IMR-90 (cell line): Measurements from ENCODE around the gene KLHL29. TPM values are rescaled to one million over a fixed set of nuclear protein-coding genes. Genes with fewer than 3 reads are reported as not detected.

Experiments used
- ATAC-seq: fragments of 200-7000 bp; cut with Tn5 transposase; 2 replicates; pipeline ENCODE4 v1.9.1; 2020; ENCODE audit warnings: low read depth, mild to moderate bottlenecking, moderate library complexity
- BruUV-seq: library from RNA; stranded (reverse); fragments of 400-500 nt; replicated peaks from 2 replicates; lab custom pipeline; 2021; lab: Mats Ljungman, UMichigan
- CTCF ChIA-PET: fragments of 300-600 bp; formaldehyde crosslinking; extraction: SDS; loops from one replicate; lab custom pipeline; 2021; ENCODE audit warnings: antibody characterized with exemption; lab: Yijun Ruan, JAX
- POLR2A ChIA-PET: fragments of 300-600 bp; sonication (Branson Sonifier 250); formaldehyde crosslinking; loops from one replicate; lab custom pipeline; 2022; ENCODE audit warnings: antibody characterized with exemption; ENCODE audit not compliant: unreplicated experiment; lab: Charles Lee
- DNase-seq: peaks from one replicate; pipeline ENCODE4 v3.0.0; 2013
- H2AFZ ChIP-seq: replicated peaks from 2 replicates; pipeline ENCODE3; 2013; ENCODE audit warnings: low read length, mild to moderate bottlenecking; ENCODE audit not compliant: poor library complexity
- H2AK5ac ChIP-seq: 2 replicates; pipeline ENCODE4 v1.6.1; 2013; ENCODE audit warnings: low read depth, low read length, inconsistent platforms
- H2AK9ac ChIP-seq: replicated peaks from 2 replicates; pipeline ENCODE3; 2013; ENCODE audit warnings: mild to moderate bottlenecking, low read depth, low read length, moderate library complexity; ENCODE audit not compliant: poor library complexity
- H2BK120ac ChIP-seq: 2 replicates; pipeline ENCODE4 v1.6.1; 2013; ENCODE audit warnings: low read depth, low read length, inconsistent platforms
- H2BK15ac ChIP-seq: 3 replicates; pipeline ENCODE4 v1.6.1; 2013; ENCODE audit warnings: low read depth, low read length, inconsistent platforms
- H2BK20ac ChIP-seq: 2 replicates; pipeline ENCODE4 v1.6.1; 2013; ENCODE audit warnings: low read depth, mild to moderate bottlenecking, inconsistent platforms, low read length, moderate library complexity
- H2BK5ac ChIP-seq: 2 replicates; pipeline ENCODE4 v1.6.1; 2013; ENCODE audit warnings: mild to moderate bottlenecking, low read depth, low read length, inconsistent platforms; ENCODE audit not compliant: poor library complexity, severe bottlenecking
- H3K14ac ChIP-seq: replicated peaks from 2 replicates; pipeline ENCODE4 v1.6.1; 2013; ENCODE audit warnings: low read depth, low read length, inconsistent platforms
- H3K18ac ChIP-seq: 2 replicates; pipeline ENCODE4 v1.6.1; 2013; ENCODE audit warnings: low read depth, low read length, control low read depth
- H3K23ac ChIP-seq: 2 replicates; pipeline ENCODE4 v1.6.1; 2013; ENCODE audit warnings: low read depth, low read length, inconsistent platforms
- H3K27ac ChIP-seq: 2 replicates; pipeline ENCODE4 v1.5.1; 2013; ENCODE audit warnings: mild to moderate bottlenecking, control low read depth, low read length; ENCODE audit not compliant: insufficient read depth
- H3K27me3 ChIP-seq: 2 replicates; pipeline ENCODE4 v1.6.1; 2013; ENCODE audit warnings: low read length; ENCODE audit not compliant: control insufficient read depth, insufficient read depth
- H3K36me3 ChIP-seq: 2 replicates; pipeline ENCODE4 v1.6.1; 2013; ENCODE audit warnings: low read length, mixed read lengths; ENCODE audit not compliant: control insufficient read depth, insufficient read depth
- H3K4ac ChIP-seq: 2 replicates; pipeline ENCODE4 v1.6.1; 2013; ENCODE audit warnings: low read depth, low read length, inconsistent platforms
- H3K4me1 ChIP-seq: 2 replicates; pipeline ENCODE4 v1.6.1; 2013; ENCODE audit warnings: low read length, mixed read lengths; ENCODE audit not compliant: control insufficient read depth, insufficient read depth
- H3K4me2 ChIP-seq: 2 replicates; pipeline ENCODE4 v1.6.1; 2013; ENCODE audit warnings: low read depth, mild to moderate bottlenecking, control low read depth, low read length, moderate library complexity
- H3K4me3 ChIP-seq: 2 replicates; pipeline ENCODE4 v1.5.1; 2013; ENCODE audit warnings: low read depth, mild to moderate bottlenecking, control low read depth, low read length, moderate library complexity; ENCODE audit not compliant: insufficient read depth
- H3K56ac ChIP-seq: 2 replicates; pipeline ENCODE4 v1.6.1; 2013; ENCODE audit warnings: low read length, inconsistent platforms; ENCODE audit not compliant: insufficient read depth; ENCODE audit errors: extremely low read depth
- H3K79me1 ChIP-seq, 2 experiments: 2 replicates each; pipeline ENCODE4 v1.6.1; 2013; ENCODE audit warnings: low read length in 2 of 2, inconsistent platforms in 1 of 2, low read depth in 1 of 2
- H3K9ac ChIP-seq: 2 replicates; pipeline ENCODE4 v1.6.1; 2013; ENCODE audit warnings: low read depth, low read length, control low read depth
- H3K9me1 ChIP-seq: 2 replicates; pipeline ENCODE4 v1.6.1; 2013; ENCODE audit warnings: low read length, inconsistent platforms; ENCODE audit not compliant: insufficient read depth
- H3K9me3 ChIP-seq: 2 replicates; pipeline ENCODE4 v1.6.1; 2013; ENCODE audit warnings: low read length; ENCODE audit not compliant: control insufficient read depth, insufficient read depth
- H4K20me1 ChIP-seq: 2 replicates; pipeline ENCODE4 v1.6.1; 2013; ENCODE audit warnings: low read length, inconsistent platforms; ENCODE audit not compliant: insufficient read depth
- H4K5ac ChIP-seq: 2 replicates; pipeline ENCODE4 v1.6.1; 2013; ENCODE audit warnings: mild to moderate bottlenecking, low read depth, low read length, control low read depth
- H4K8ac ChIP-seq, 2 experiments: 2 replicates each; pipeline ENCODE4 v1.6.1; 2013; ENCODE audit warnings: low read depth in 2 of 2, low read length in 2 of 2, control low read depth in 1 of 2, inconsistent platforms in 1 of 2
- H4K91ac ChIP-seq: 2 replicates; pipeline ENCODE4 v1.6.1; 2013; ENCODE audit warnings: low read depth, low read length, inconsistent platforms; ENCODE audit not compliant: insufficient read depth
- BHLHE40 ChIP-seq: fragments of 150-350 bp; IDR thresholded peaks from 2 replicates; pipeline ENCODE4 v1.6.1; 2016; ENCODE audit warnings: mild to moderate bottlenecking, low read depth, low read length
- CEBPB ChIP-seq: IDR thresholded peaks from 2 replicates; pipeline ENCODE4 v1.6.1; 2012; ENCODE audit warnings: low read depth, low read length, improper control_type of control experiment
- CHD1 ChIP-seq: IDR thresholded peaks from 2 replicates; pipeline ENCODE4 v1.6.1; 2012; ENCODE audit warnings: low read depth, low read length, improper control_type of control experiment
- CTCF ChIP-seq: conservative IDR thresholded peaks from 2 replicates; pipeline ENCODE4 v1.5.1; 2012; ENCODE audit warnings: mild to moderate bottlenecking, low read depth, low read length, improper control_type of control experiment
- ELK1 ChIP-seq: fragments of 150-350 bp; IDR thresholded peaks from 2 replicates; pipeline ENCODE4 v1.6.1; 2016; ENCODE audit warnings: low read depth, mild to moderate bottlenecking, low read length, moderate library complexity, borderline replicate concordance
- FOS ChIP-seq: fragments of 150-350 bp; IDR thresholded peaks from 2 replicates; pipeline ENCODE4 v1.6.1; 2016; ENCODE audit warnings: low read depth, low read length
- MAFK ChIP-seq: IDR thresholded peaks from 2 replicates; pipeline ENCODE4 v1.6.1; 2012; ENCODE audit warnings: low read depth, low read length, improper control_type of control experiment
- MAZ ChIP-seq: IDR thresholded peaks from 2 replicates; pipeline ENCODE4 v1.6.1; 2012; ENCODE audit warnings: low read depth, mild to moderate bottlenecking, low read length, improper control_type of control experiment, moderate library complexity, borderline replicate concordance
- MXI1 ChIP-seq: IDR thresholded peaks from 2 replicates; pipeline ENCODE4 v1.6.1; 2012; ENCODE audit warnings: low read depth, mild to moderate bottlenecking, low read length, moderate library complexity, borderline replicate concordance
- NFE2L2 ChIP-seq: fragments of 150-350 bp; IDR thresholded peaks from 2 replicates; pipeline ENCODE4 v1.6.1; 2016; ENCODE audit warnings: low read depth, mild to moderate bottlenecking, low read length
- POLR2A ChIP-seq: IDR thresholded peaks from 2 replicates; pipeline ENCODE4 v1.6.1; 2012; ENCODE audit warnings: mild to moderate bottlenecking, low read depth, low read length
- RAD21 ChIP-seq: IDR thresholded peaks from 2 replicates; pipeline ENCODE4 v1.6.1; 2012; ENCODE audit warnings: low read length, improper control_type of control experiment
- RCOR1 ChIP-seq: IDR thresholded peaks from 2 replicates; pipeline ENCODE4 v1.6.1; 2012; ENCODE audit warnings: mild to moderate bottlenecking, low read length, improper control_type of control experiment; ENCODE audit not compliant: insufficient replicate concordance
- RFX5 ChIP-seq: IDR thresholded peaks from 2 replicates; pipeline ENCODE4 v1.8.0; 2012; ENCODE audit warnings: low read depth, mild to moderate bottlenecking, low read length, moderate library complexity
- USF2 ChIP-seq: fragments of 150-350 bp; IDR thresholded peaks from 2 replicates; pipeline ENCODE4 v1.6.1; 2017; ENCODE audit warnings: mild to moderate bottlenecking, antibody characterized with exemption, low read length, low read depth
- WGBS, 2 experiments: methylation state at CpG; one replicate each; pipeline versions ENCODE4 v1.1.5 to v1.1.7; 2013; ENCODE audit warnings: missing lambda C conversion rate in 2 of 2; ENCODE audit not compliant: insufficient read length in 1 of 2; ENCODE audit errors: extremely low coverage in 2 of 2; 5-methylcytosine and 5-hydroxymethylcytosine counted together
- dilution Hi-C: fragments of 300-500 bp; cut with HindIII; formaldehyde crosslinking; loops from one replicate; pipeline ENCODE4 v1.14.3; 2018; ENCODE audit warnings: low sequenced_read_pairs; ENCODE audit not compliant: unreplicated experiment
- in situ Hi-C: fragments of 300-500 bp; cut with MboI; formaldehyde crosslinking; loops from 3 replicates; pipeline ENCODE4 v1.14.3; 2019; ENCODE audit warnings: low sequenced_read_pairs, inconsistent platforms, mixed read lengths
- intact Hi-C: fragments of 100-400 bp; cut with micrococcal nuclease; formaldehyde crosslinking; loops from 2 replicates; pipeline ENCODE4 v1.10.0; 2022
- polyA plus RNA-seq, 3 experiments: library from polyadenylated mRNA; depleted of rRNA; stranded (reverse); fragments of >200 nt; gene quantifications; 2 replicates each; pipeline ENCODE4 v1.2.3, GENCODE V29; 2012; ENCODE audit warnings: low replicate concordance in 1 of 3
- total RNA-seq: library from RNA; depleted of rRNA; stranded (reverse); fragments of >200 nt; gene quantifications from 2 replicates; pipeline ENCODE4 v1.2.3, GENCODE V29; 2012

The KLHL29 gene
- total and polyA plus RNA-seq, 2 of the 4 experiments (the other 2 are of a cell fraction) = 2.0 to 8.0 TPM

- WGBS, 2 experiments = 87% methylated on average over 3 of the region's 7 CpGs; no CpG with 5 or more reads in 1 of the 2 experiments
- TF ChIP-seq NFE2L2 (no peak), FOS (no peak), BHLHE40 (no peak), MAFK (no peak), MAZ (no peak), CEBPB (no peak), CTCF (no peak), RAD21 (no peak), RCOR1 (no peak), MXI1 (no peak), POLR2A (no peak), RFX5 (no peak), USF2 (no peak), ELK1 (no peak), CHD1 (no peak)
Measured at GRCh38 chr2:23711979-23712755, 327.2 kb downstream of the KLHL29 start.

More at GRCh38 chr2:23711979-23712755, 327.2 kb downstream of the KLHL29 start:
- no peak overlapping the region for H2AK5ac ChIP-seq
- no peak overlapping the region for H3K9ac ChIP-seq
- H4K20me1 ChIP-seq = no peaks in the 10 kb centered on the region
- H3K23ac ChIP-seq = no peak overlapping the region
- no peak overlapping the region for H2AFZ ChIP-seq
- 0 out of 2 replicates have a peak overlapping the region, but pooled peaks have one; percentile 6 for H3K4ac ChIP-seq
- peak; percentile 49 for ATAC-seq
- no peak overlapping the region for H2BK15ac ChIP-seq
- intact Hi-C loops (no loop called here), in situ Hi-C loops (no loop called here), dilution Hi-C loops (no loop called here)
- no peak overlapping the region for H3K18ac ChIP-seq
- H3K79me1 ChIP-seq = peaks cover 0 to 7% of the 10 kb centered on the region in 2 experiments; a peak in 2 of 4 replicates
- POLR2A ChIA-PET = no interaction called here
- H3K9me3 ChIP-seq = no peaks in the 10 kb centered on the region
- H3K27ac ChIP-seq = no peak overlapping the region
- H3K36me3 ChIP-seq = peaks cover 8% of the 10 kb centered on the region
- H3K4me3 ChIP-seq = no peak overlapping the region
- H3K56ac ChIP-seq = no peak overlapping the region
- no peaks in the 10 kb centered on the region for H3K4me1 ChIP-seq
- peaks cover 9% of the 10 kb centered on the region; the same call in 1 of the 2 replicates for H3K9me1 ChIP-seq
- H2BK20ac ChIP-seq = no peak overlapping the region
- H3K4me2 ChIP-seq = no peak overlapping the region
- no peak overlapping the region for H3K14ac ChIP-seq
- no peak overlapping the region for H4K5ac ChIP-seq
- no peak overlapping the region for H4K8ac ChIP-seq
- H4K91ac ChIP-seq = no peak overlapping the region
- H2BK5ac ChIP-seq = no peak overlapping the region
- H2AK9ac ChIP-seq = no peak overlapping the region
- DNase-seq = peak; percentile 10
- H2BK120ac ChIP-seq = no peak overlapping the region
- BruUV-seq = no TSS peak
- CTCF ChIA-PET = interaction anchor here (0.6 kb wide), 1 partner anchor 46 kb away, joined by 3 read pairs; no protein-coding TSS in a partner anchor
- H3K27me3 ChIP-seq = no peaks in the 10 kb centered on the region
